ENCODE measurements around the gene ACYP2.
"Not testable (repeated sequence)": the region's sequence is repeated elsewhere in the genome, so short reads cannot be mapped to it uniquely, and the experiment has no call there.

ACYP2 gene

DNA sequence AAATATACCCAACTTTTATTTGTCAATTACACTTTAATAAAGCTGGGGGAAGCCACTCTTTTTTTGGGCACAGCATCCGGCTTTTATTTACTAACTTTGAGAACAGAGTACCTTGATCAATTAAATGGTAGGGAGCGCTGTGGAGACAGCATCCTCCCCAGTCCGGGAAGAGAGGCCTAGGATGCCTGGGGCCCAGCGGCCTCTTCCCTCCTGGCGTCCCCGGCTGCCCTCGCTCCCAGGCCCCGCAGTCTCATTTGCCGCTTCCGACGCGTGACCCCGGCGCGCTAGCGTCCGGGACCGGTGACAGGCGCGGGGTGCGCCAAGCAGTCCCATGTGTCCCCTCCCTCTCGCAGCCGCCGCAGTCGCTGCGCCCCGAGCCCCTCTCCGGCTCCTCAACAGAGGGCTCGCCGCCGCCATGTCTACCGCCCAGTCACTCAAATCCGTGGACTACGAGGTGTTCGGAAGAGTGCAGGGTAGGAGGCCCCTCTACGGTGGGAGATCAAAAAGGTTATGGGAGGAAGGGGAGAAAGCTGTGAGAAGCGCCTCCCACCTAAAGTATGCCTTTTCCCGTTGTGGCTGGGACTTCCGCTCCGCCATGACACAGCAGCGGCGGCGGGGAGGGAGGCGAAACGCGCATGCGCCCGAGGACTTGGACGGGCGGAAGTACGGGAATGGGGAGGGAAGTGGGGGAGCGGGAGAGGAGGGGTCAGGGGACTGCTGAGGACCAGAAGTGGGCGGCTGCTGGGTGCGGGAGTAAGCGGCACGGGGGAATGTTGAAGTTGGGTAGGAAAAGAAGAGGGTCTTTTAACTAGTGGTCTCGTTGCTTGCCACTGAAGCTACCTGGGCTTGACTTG lies at the start of gene ACYP2:
TSS of gene ACYP2 (plus strand) at position 332 of the 854 bp plus-strand sequence.
- H3K36me3 Mint-ChIP-seq (ENCODE audit: low read depth): peaks cover 23% of the 10 kb centered on the region
- H3K27me3 Mint-ChIP-seq (ENCODE audit: low read depth): peaks cover 5% of the 10 kb centered on the region
- H3K9me3 Mint-ChIP-seq: peaks cover 21% of the 10 kb centered on the region
- peaks cover 16% of the 10 kb centered on the region for H3K4me1 Mint-ChIP-seq (ENCODE audit: low read depth)
- H3K4me3 Mint-ChIP-seq: peak within 1 kb of the TSS; percentile 94
- H3K27ac Mint-ChIP-seq: peak within 1 kb of the TSS; percentile 99

DNA sequence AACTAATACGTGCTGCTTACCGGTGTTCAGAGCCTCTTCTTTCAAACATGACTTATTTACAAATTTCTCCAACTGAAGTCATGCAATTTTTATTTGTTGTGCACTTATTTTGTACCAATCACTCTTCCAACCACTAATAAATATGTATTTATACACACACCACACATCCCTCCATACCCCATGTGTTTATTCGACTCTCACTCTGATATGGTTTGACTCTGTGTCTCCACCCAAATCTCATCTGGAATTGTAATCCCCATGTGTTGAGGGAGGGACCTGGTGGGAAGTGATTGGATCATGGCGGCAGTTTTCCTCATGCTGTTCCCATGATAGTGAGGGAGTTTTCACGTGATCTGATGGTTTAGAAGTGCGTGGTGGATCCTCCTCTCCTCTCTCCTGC lies 49.5 kb upstream of the ACYP2 start:
- H3K27ac Mint-ChIP-seq: no peak overlapping the region
- peaks cover 2% of the 10 kb centered on the region for H3K36me3 Mint-ChIP-seq (ENCODE audit: low read depth)
- H3K27me3 Mint-ChIP-seq (ENCODE audit: low read depth): no peaks in the 10 kb centered on the region
- peaks cover 1% of the 10 kb centered on the region for H3K4me1 Mint-ChIP-seq (ENCODE audit: low read depth)
- H3K4me3 Mint-ChIP-seq: no peak overlapping the region
- no peaks in the 10 kb centered on the region for H3K9me3 Mint-ChIP-seq

DNA sequence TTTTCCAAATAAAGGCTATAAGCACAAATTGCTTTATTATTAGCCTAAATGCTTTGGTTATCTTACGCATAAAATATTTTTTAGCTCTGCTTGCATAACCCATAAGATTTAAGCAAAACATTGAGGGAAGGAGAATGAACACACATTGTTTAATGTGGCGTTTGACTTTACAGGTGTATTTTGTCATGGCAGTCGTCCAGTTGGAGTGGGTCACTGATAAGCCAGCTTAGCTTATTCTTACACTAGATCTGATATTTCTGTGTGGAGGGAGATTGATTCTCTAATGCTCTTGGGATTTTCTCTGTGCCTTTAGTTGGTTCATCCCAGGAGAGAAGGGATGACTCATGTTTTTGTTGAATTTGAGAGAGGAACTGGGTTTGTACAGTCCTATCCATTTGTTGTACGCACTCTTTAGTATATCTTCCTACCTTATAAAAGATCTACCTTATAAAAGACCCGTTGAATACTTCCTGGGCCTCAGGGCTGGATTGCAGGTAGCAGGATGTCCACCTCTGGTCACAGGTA lies 47.5 kb upstream of the ACYP2 start:
- no peaks in the 10 kb centered on the region for H3K27me3 Mint-ChIP-seq (ENCODE audit: low read depth)
- no peak overlapping the region for H3K4me3 Mint-ChIP-seq
- H3K36me3 Mint-ChIP-seq (ENCODE audit: low read depth): no peaks in the 10 kb centered on the region
- H3K9me3 Mint-ChIP-seq: no peaks in the 10 kb centered on the region
- H3K4me1 Mint-ChIP-seq (ENCODE audit: low read depth): peaks cover 1% of the 10 kb centered on the region
- H3K27ac Mint-ChIP-seq: no peak overlapping the region

DNA sequence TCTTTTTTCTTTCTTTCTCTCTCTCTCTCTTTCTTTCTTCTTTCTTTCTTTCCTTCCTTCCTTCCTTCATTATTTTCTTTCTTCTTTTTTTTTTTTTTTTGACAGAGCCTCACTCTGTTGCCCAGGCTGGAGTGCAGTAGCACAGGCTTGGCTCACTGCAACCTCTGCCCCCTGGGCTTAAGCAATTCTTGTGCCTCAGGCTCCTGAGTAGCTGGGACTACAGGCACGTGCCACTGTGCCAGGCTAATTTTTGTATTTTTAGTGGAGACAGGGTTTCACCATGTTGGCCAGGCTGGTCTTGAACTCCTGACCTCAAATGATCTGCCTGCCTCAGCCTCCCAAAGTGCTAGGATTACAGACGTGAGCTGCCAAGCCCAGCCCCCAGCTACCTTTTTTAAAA lies 42.9 kb upstream of the ACYP2 start:
- not testable (repeated sequence) for H3K4me3 Mint-ChIP-seq; H3K9me3 Mint-ChIP-seq; H3K27me3 Mint-ChIP-seq (ENCODE audit: low read depth); H3K36me3 Mint-ChIP-seq (ENCODE audit: low read depth); H3K27ac Mint-ChIP-seq
- peaks cover 17% of the 10 kb centered on the region for H3K4me1 Mint-ChIP-seq (ENCODE audit: low read depth)

DNA sequence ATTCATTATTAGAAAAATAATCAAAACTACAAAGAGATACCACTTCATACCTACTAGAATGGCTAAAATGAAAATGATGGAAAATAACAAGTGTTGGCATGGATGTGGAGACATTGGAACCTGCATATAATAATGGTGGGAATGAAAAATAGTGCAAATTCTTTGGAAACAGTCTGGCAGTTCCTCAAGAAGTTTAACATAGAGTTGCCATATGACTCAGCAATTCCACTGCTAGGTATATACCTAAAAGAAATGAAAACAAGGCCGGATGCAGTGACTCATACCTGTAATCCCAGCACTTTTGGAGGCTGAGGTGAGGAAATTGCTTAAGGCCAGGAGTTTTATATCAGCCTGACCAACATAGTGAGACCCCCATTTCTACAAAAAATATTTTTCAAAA lies 41.6 kb upstream of the ACYP2 start:
- H3K27me3 Mint-ChIP-seq (ENCODE audit: low read depth): no peaks in the 10 kb centered on the region
- peak overlapping the region; percentile 41 for H3K27ac Mint-ChIP-seq
- H3K36me3 Mint-ChIP-seq (ENCODE audit: low read depth): no peaks in the 10 kb centered on the region
- H3K4me3 Mint-ChIP-seq: no peak overlapping the region
- H3K4me1 Mint-ChIP-seq (ENCODE audit: low read depth): peaks cover 17% of the 10 kb centered on the region
- no peaks in the 10 kb centered on the region for H3K9me3 Mint-ChIP-seq

GRCh38 chr2:54074606-54075341 lies 40.6 kb upstream of the ACYP2 start:
- peaks cover 17% of the 10 kb centered on the region for H3K4me1 Mint-ChIP-seq (ENCODE audit: low read depth)
- no peaks in the 10 kb centered on the region for H3K27me3 Mint-ChIP-seq (ENCODE audit: low read depth)
- no peaks in the 10 kb centered on the region for H3K9me3 Mint-ChIP-seq
- H3K4me3 Mint-ChIP-seq: no peak overlapping the region
- no peak overlapping the region for H3K27ac Mint-ChIP-seq
- H3K36me3 Mint-ChIP-seq (ENCODE audit: low read depth): no peaks in the 10 kb centered on the region

- no peak overlapping the region for H3K4me3 Mint-ChIP-seq
- no peak overlapping the region for H3K27ac Mint-ChIP-seq
- no peaks in the 10 kb centered on the region for H3K27me3 Mint-ChIP-seq (ENCODE audit: low read depth)
- H3K9me3 Mint-ChIP-seq: no peaks in the 10 kb centered on the region
- H3K36me3 Mint-ChIP-seq (ENCODE audit: low read depth): no peaks in the 10 kb centered on the region
- H3K4me1 Mint-ChIP-seq (ENCODE audit: low read depth): peaks cover 19% of the 10 kb centered on the region
These were observed 38.8 kb upstream of the ACYP2 start for GRCh38 chr2:54076586-54076985.

GRCh38 chr2:54077088-54077900 lies 38.1 kb upstream of the ACYP2 start:
- no peaks in the 10 kb centered on the region for H3K36me3 Mint-ChIP-seq (ENCODE audit: low read depth)
- H3K9me3 Mint-ChIP-seq: no peaks in the 10 kb centered on the region
- no peak overlapping the region for H3K4me3 Mint-ChIP-seq
- H3K27ac Mint-ChIP-seq: no peak overlapping the region
- H3K27me3 Mint-ChIP-seq (ENCODE audit: low read depth): no peaks in the 10 kb centered on the region
- H3K4me1 Mint-ChIP-seq (ENCODE audit: low read depth): peaks cover 20% of the 10 kb centered on the region

DNA sequence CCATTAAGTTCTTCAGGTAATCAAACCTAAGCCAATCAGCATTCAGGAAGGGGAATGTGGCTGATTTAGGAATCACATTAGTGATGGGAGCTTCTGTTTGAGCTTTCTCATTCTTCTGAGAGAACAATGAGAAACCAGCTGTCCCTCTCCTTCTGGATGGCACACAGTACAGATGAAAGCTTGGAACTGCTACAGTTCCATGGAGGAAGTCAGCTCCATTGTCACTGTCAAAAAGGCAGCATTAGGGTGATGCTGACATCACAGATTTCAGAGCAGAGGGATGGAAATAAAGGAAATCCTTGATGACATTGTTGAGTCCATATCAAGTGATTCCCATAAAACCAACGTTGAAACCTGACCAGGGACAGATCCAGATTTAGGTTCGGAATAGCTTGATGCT lies 36.1 kb upstream of the ACYP2 start:
- Mint-ChIP-seq H3K9me3 (no peaks in the 10 kb centered on the region), H3K27ac (no peak overlapping the region)

DNA sequence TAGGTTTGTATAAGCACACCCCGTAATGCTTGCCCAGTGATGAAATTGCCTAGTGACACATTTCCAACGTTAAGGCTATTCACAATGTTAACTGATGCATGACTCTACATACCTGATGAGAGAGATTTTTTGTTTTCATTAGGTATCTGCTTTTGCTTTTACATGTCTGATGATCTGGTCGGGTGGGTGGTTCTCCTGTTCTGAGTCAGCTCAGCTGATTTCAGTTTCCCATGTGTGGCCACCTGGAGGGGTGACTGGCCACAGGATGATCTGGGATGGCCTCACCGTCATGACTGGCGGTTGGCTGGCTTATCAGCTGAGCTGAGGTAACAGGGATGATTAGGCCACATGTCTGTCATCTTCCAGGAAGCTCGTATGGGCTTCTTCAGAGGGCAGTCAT lies 33.8 kb upstream of the ACYP2 start:
- Mint-ChIP-seq H3K4me1 (ENCODE audit: low read depth) (peaks cover 9% of the 10 kb centered on the region), H3K36me3 (ENCODE audit: low read depth) (no peaks in the 10 kb centered on the region), H3K4me3 (no peak overlapping the region), H3K27ac (no peak overlapping the region), H3K9me3 (no peaks in the 10 kb centered on the region), H3K27me3 (ENCODE audit: low read depth) (no peaks in the 10 kb centered on the region)

More for the DNA sequence above, 36.1 kb upstream of the ACYP2 start:
- Mint-ChIP-seq H3K36me3 (ENCODE audit: low read depth) (no peaks in the 10 kb centered on the region), H3K4me3 (no peak overlapping the region), H3K27me3 (ENCODE audit: low read depth) (no peaks in the 10 kb centered on the region), H3K4me1 (ENCODE audit: low read depth) (peaks cover 9% of the 10 kb centered on the region)

DNA sequence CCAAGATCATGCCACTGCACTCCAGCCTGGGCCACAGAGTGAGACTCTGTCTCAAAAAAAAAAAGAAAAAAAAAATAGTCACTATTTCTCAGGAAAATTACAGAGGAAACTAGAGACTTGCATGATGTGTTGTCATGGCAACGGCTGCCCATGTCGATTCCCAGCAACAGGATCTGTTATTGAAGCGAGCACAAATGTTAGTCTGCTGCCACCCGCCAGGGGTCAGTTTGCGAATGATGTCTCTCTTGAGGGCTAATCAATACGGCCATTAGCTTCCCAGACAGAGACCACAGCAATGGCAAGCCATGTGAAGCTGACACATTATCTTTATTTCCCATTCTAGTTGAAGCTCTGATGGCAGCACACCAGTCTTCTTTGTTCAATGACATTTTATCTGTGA lies 32.4 kb upstream of the ACYP2 start:
- Mint-ChIP-seq H3K36me3 (ENCODE audit: low read depth) (no peaks in the 10 kb centered on the region), H3K27ac (no peak overlapping the region), H3K27me3 (ENCODE audit: low read depth) (no peaks in the 10 kb centered on the region), H3K9me3 (no peaks in the 10 kb centered on the region), H3K4me3 (no peak overlapping the region), H3K4me1 (ENCODE audit: low read depth) (peaks cover 3% of the 10 kb centered on the region)

GRCh38 chr2:54083445-54083844 lies 32.0 kb upstream of the ACYP2 start:
- no peak overlapping the region for H3K27ac Mint-ChIP-seq
- H3K9me3 Mint-ChIP-seq: no peaks in the 10 kb centered on the region
- H3K36me3 Mint-ChIP-seq (ENCODE audit: low read depth): no peaks in the 10 kb centered on the region
- H3K27me3 Mint-ChIP-seq (ENCODE audit: low read depth): no peaks in the 10 kb centered on the region
- H3K4me1 Mint-ChIP-seq (ENCODE audit: low read depth): peaks cover 3% of the 10 kb centered on the region
- no peak overlapping the region for H3K4me3 Mint-ChIP-seq

DNA sequence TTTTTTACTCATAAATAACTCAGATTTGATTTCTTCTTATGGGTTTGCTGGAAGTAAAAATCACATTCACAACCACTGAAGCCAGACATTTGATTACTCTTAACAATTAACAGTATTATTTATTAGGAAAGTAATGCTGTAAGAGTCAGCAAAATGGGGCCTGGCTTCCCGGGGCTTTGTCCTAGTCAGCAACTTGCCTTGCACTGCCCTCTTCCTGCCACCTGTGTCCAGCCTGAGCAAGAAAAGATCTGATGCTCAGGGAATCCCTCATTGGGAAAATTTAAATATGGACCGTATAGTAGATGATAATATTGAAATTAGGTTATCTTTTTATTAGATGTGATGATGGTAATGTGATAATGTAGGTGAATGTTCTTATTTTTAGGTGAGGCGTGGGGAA lies 30.8 kb upstream of the ACYP2 start:
- Mint-ChIP-seq H3K27me3 (ENCODE audit: low read depth) (no peaks in the 10 kb centered on the region), H3K4me1 (ENCODE audit: low read depth) (peaks cover 3% of the 10 kb centered on the region), H3K9me3 (no peaks in the 10 kb centered on the region), H3K27ac (no peak overlapping the region), H3K36me3 (ENCODE audit: low read depth) (no peaks in the 10 kb centered on the region), H3K4me3 (no peak overlapping the region)

DNA sequence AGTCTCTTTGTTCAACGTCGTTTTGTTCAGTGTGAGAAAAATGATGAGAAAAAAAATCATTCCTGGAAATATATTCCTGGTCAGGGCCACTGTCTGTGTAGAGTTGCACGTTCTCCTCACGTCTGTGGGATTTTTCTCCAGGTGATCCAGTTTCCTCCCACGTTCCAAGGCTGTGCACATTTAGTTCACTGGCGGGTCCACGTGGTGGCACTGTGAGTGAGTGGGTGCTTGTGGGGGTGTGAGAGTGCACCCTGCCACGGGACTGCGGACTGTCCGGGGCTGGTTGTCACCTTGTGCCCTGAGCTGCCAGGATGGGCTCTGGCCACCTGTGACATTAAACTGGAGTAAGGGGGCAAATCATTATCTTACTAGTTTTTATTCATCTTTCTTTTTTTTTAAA lies 30.3 kb upstream of the ACYP2 start:
- Mint-ChIP-seq H3K4me1 (ENCODE audit: low read depth) (peaks cover 3% of the 10 kb centered on the region), H3K36me3 (ENCODE audit: low read depth) (no peaks in the 10 kb centered on the region), H3K27me3 (ENCODE audit: low read depth) (no peaks in the 10 kb centered on the region), H3K4me3 (no peak overlapping the region), H3K9me3 (no peaks in the 10 kb centered on the region), H3K27ac (no peak overlapping the region)

Data from T-helper 1 cell treated with Interleukin-12 subunit alpha and Interleukin-12 subunit beta and Interleukin-4 antibody, amounts not matched to agents 30 μg/mL and 1 μg/mL, for 36 hours (primary cell).